ENCODE measurements around the gene TP63. TPM values are rescaled to one million over a fixed set of nuclear protein-coding genes. Genes with fewer than 3 reads are reported as not detected.

TP63 gene
- total RNA-seq, 4 donors from 2014 or later, result 302 to 485 (median 319) TPM

DNA sequence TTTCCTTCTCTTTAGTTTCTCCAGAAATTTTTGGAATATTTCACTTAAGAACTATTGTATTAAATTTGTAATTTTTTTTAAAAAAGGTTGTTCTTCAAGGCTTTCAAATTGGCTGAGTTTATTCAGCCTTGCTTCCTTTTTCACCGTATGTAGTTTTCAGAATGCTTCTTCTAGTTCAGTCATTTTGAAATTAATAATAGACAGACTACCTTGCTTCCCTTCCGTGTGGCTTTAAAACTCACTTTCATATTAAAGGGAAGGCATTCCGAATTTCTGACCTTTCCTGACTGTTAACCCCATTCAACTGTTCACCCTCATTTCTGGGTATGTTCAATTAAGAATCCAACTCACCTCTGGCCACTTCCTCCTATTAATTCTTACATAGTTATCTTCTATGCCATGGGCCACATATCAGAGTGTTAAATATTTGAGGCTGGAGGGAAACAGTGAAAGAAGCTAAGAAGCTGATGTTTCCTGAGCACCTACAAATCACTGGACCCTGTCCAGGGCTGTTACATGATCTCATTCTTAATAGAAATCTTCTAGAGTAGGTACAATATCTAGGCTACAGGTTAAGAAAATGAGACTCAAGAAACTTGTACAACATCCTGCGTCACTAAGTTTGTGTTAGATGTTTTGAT lies 252.0 kb downstream of the TP63 start:
- Histone ChIP-seq H3K4me3 (no peak overlapping the region), H3K9me3 (no peaks in the 10 kb centered on the region), H3K4me1 (no peaks in the 10 kb centered on the region), H3K27me3 (no peaks in the 10 kb centered on the region), H3K27ac (no peak overlapping the region), H3K36me3 (peaks cover 45% of the 10 kb centered on the region)
- DNase-seq (ENCODE audit: low spot score in 2 of 2), result no peak
- WGBS, result 59% methylated on average over 4 of the region's 4 CpGs
- TF ChIP-seq, protein P1, sequence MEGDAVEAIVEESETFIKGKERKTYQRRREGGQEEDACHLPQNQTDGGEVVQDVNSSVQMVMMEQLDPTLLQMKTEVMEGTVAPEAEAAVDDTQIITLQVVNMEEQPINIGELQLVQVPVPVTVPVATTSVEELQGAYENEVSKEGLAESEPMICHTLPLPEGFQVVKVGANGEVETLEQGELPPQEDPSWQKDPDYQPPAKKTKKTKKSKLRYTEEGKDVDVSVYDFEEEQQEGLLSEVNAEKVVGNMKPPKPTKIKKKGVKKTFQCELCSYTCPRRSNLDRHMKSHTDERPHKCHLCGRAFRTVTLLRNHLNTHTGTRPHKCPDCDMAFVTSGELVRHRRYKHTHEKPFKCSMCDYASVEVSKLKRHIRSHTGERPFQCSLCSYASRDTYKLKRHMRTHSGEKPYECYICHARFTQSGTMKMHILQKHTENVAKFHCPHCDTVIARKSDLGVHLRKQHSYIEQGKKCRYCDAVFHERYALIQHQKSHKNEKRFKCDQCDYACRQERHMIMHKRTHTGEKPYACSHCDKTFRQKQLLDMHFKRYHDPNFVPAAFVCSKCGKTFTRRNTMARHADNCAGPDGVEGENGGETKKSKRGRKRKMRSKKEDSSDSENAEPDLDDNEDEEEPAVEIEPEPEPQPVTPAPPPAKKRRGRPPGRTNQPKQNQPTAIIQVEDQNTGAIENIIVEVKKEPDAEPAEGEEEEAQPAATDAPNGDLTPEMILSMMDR (IDR thresholded peaks at IDR 0.05), result no peak
- TF ChIP-seq EP300 (IDR thresholded peaks at IDR 0.05), result no peak

DNA sequence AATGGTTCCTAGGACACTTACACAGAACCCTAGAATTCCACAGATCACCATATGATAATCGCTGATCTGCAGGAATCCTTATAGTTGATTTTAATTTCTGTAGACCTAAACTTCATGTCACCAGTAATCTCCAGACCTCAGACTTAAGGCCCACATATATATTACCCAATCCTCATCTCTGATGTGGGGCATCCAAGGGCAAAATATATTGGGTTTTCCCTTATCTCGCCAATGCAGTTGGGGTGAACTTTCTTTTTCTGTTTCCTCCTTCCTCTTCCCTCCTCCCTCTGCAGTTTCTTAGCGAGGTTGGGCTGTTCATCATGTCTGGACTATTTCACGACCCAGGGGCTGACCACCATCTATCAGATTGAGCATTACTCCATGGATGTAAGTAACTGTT lies 259.3 kb downstream of the TP63 start:
- Histone ChIP-seq H3K27ac (no peak overlapping the region), H3K27me3 (no peaks in the 10 kb centered on the region), H3K4me3 (no peak overlapping the region), H3K4me1 (no peaks in the 10 kb centered on the region), H3K36me3 (peaks cover 66% of the 10 kb centered on the region), H3K9me3 (no peaks in the 10 kb centered on the region)
- no peak for DNase-seq (ENCODE audit: low spot score in 2 of 2)
- no peak for TF ChIP-seq EP300 (IDR thresholded peaks at IDR 0.05)
- WGBS, result 83% methylated on average over 4 of the region's 4 CpGs

DNA sequence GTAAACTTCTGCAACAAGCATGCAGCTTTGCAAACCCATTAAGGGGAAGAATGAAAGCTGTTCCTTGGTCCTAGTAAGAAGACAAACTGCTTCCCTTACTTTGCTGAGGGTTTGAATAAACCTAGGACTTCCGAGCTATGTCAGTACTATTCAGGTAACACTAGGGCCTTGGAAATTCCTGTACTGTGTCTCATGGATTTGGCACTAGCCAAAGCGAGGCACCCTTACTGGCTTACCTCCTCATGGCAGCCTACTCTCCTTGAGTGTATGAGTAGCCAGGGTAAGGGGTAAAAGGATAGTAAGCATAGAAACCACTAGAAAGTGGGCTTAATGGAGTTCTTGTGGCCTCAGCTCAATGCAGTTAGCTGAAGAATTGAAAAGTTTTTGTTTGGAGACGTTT lies 265.3 kb downstream of the TP63 start:
- Histone ChIP-seq H3K27me3 (no peaks in the 10 kb centered on the region), H3K4me1 (peaks cover 13% of the 10 kb centered on the region), H3K4me3 (no peak overlapping the region), H3K36me3 (peaks cover 20% of the 10 kb centered on the region), H3K27ac (no peak overlapping the region), H3K9me3 (no peaks in the 10 kb centered on the region)
- 77% methylated on average over 3 of the region's 3 CpGs for WGBS
- TF ChIP-seq, protein P1 (IDR thresholded peaks at IDR 0.05), result no peak
- no peak for TF ChIP-seq POLR2A (IDR thresholded peaks at IDR 0.05)
- TF ChIP-seq POLR2AphosphoS5 (IDR thresholded peaks at IDR 0.05), result no peak
- no peak for TF ChIP-seq EP300 (IDR thresholded peaks at IDR 0.05)
- DNase-seq (ENCODE audit: low spot score in 2 of 2), result no peak

DNA sequence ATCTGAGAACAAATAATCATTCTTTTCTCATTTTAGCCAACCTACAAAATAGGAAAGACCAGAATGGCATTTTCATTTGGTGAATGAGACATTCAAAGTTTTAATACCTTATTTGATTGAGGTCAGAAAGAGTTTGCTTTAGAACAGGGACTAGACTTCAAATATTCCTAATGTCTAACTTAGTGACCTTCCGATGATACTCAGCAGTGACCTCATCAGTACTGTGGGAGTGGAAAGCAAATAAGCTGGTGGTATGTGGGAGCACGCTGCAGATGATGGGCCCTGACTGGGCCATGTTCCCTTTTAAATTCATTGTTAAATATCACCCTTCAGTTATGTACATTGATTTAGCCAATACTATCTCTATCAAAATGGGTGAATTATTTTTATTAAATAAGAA lies 266.2 kb downstream of the TP63 start:
- peaks cover 16% of the 10 kb centered on the region for H3K4me1 ChIP-seq
- no peak for DNase-seq (ENCODE audit: low spot score in 2 of 2)
- H3K36me3 ChIP-seq, result peaks cover 11% of the 10 kb centered on the region
- WGBS, result 81% methylated on average over 2 of the region's 2 CpGs
- no peak overlapping the region for H3K27ac ChIP-seq
- H3K9me3 ChIP-seq, result no peaks in the 10 kb centered on the region
- no peak overlapping the region for H3K4me3 ChIP-seq
- no peak for TF ChIP-seq POLR2AphosphoS5 (IDR thresholded peaks at IDR 0.05)
- no peak for TF ChIP-seq EP300 (IDR thresholded peaks at IDR 0.05)
- no peak for TF ChIP-seq POLR2A (IDR thresholded peaks at IDR 0.05)
- TF ChIP-seq, protein P1 (IDR thresholded peaks at IDR 0.05), result no peak
- H3K27me3 ChIP-seq, result no peaks in the 10 kb centered on the region

DNA sequence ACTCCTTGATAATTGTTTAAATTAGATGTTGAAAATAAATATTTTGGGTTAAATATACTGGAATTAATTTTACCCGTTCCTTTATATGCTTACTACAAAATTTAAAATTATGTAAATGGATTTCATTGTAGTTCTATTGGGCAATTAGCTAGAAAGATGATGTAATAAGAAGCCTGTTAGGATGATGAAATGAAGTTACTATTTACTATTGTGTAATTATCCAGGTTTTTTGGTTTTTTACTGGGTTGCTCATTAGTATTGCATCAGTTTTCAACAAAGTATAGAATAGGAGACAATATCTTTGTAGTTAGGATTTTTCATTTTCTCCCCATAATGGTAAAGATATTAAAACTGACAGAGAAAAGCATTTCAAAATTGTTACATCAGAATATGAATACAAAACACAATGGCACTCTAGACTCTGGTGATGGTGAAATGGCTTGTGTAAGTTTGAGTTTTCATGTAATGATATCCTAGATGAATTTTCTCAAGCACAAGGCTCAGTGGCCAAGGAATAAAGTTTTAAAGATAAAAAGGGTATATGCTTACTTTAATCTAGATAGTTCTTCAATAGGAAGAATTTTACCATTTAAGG lies 267.5 kb downstream of the TP63 start:
- Histone ChIP-seq H3K9me3 (no peaks in the 10 kb centered on the region), H3K27ac (no peak overlapping the region), H3K36me3 (peaks cover 8% of the 10 kb centered on the region), H3K27me3 (no peaks in the 10 kb centered on the region), H3K4me1 (peaks cover 19% of the 10 kb centered on the region), H3K4me3 (no peak overlapping the region)
- WGBS, result 64% methylated on average over 1 of the region's 1 CpG
- no peak for DNase-seq (ENCODE audit: low spot score in 2 of 2)
- TF ChIP-seq POLR2A (IDR thresholded peaks at IDR 0.05) (no peak), POLR2AphosphoS5 (IDR thresholded peaks at IDR 0.05) (no peak), EP300 (IDR thresholded peaks at IDR 0.05) (no peak)
- TF ChIP-seq, protein P1 (IDR thresholded peaks at IDR 0.05), result no peak
